ENCODE results near the gene BEND5.

- no peak for TF ChIP-seq CTCF (IDR thresholded peaks at IDR 0.05)
- TF ChIP-seq POLR2AphosphoS5 (IDR thresholded peaks at IDR 0.05) = no peak
- TF ChIP-seq POLR2A (IDR thresholded peaks at IDR 0.05) = no peak
Observed at GRCh38 chr1:48792961-48793360, 16.3 kb upstream of the BEND5 start.

All from sigmoid colon (tissue), 4 donors.